H1 (cell line): ENCODE measurements around the gene MEGF11. TPM values are rescaled to one million over a fixed set of nuclear protein-coding genes. Genes with fewer than 3 reads are reported as not detected.
A peak's percentile ranks its signal among the peaks of the same experiment; 100 is the strongest.

Experiments used
- CTCF ChIA-PET: fragments of 300-600 bp; sonication (Branson Sonifier 250); formaldehyde crosslinking; loops from one replicate; lab custom pipeline; 2021; ENCODE audit not compliant: partially characterized antibody; lab: Charles Lee
- POLR2A ChIA-PET: fragments of 300-600 bp; sonication (Branson Sonifier 250); formaldehyde crosslinking; loops from one replicate; lab custom pipeline; 2021; ENCODE audit warnings: inconsistent platforms; ENCODE audit not compliant: partially characterized antibody; lab: Charles Lee
- DNase-seq, 2 experiments: peaks; one replicate each; pipeline versions ENCODE4 v3.0.0 to v3.0.0-alpha.2; 2010 to 2022; ENCODE audit warnings: low spot score in 2 of 2, low read depth in 1 of 2, mixed read lengths in 1 of 2
- FAIRE-seq: peaks from 2 replicates; lab custom pipeline; 2011; peaks lifted over from hg19 to GRCh38; lab: Jason Lieb, UNC
- H2AFZ ChIP-seq: 2 replicates; pipeline ENCODE4 v1.8.1; 2012; ENCODE audit warnings: low read length, inconsistent platforms
- H2AK5ac ChIP-seq: 2 replicates; pipeline ENCODE4 v1.6.1; 2013; ENCODE audit warnings: low read depth, low read length
- H2BK120ac ChIP-seq: replicated peaks from 2 replicates; pipeline ENCODE3; 2013; ENCODE audit warnings: low read depth, low read length, inconsistent platforms
- H2BK12ac ChIP-seq: 2 replicates; pipeline ENCODE4 v1.6.1; 2013; ENCODE audit warnings: low read depth, low read length
- H2BK15ac ChIP-seq: 2 replicates; pipeline ENCODE4 v1.6.1; 2013; ENCODE audit warnings: low read length
- H2BK20ac ChIP-seq: 2 replicates; pipeline ENCODE4 v1.6.1; 2013; ENCODE audit warnings: low read length
- H2BK5ac ChIP-seq: 2 replicates; pipeline ENCODE4 v1.6.1; 2013; ENCODE audit warnings: low read depth, low read length
- H3K14ac ChIP-seq: 2 replicates; pipeline ENCODE4 v1.6.1; 2013; ENCODE audit warnings: inconsistent platforms; ENCODE audit not compliant: insufficient read length
- H3K18ac ChIP-seq: 2 replicates; pipeline ENCODE4 v1.6.1; 2013; ENCODE audit warnings: low read length; ENCODE audit errors: extremely low read depth
- H3K23ac ChIP-seq: 2 replicates; pipeline ENCODE4 v1.6.1; 2013; ENCODE audit warnings: inconsistent platforms; ENCODE audit not compliant: insufficient read length
- H3K23me2 ChIP-seq: 2 replicates; pipeline ENCODE4 v1.6.1; 2013; ENCODE audit warnings: low read depth, low read length
- H3K27ac ChIP-seq: 2 replicates; pipeline ENCODE4 v1.6.1; 2011; ENCODE audit warnings: low read depth, low read length, inconsistent platforms
- H3K27me3 ChIP-seq, 4 experiments: replicated peaks in 1 of 4; 1 replicate in 1 of 4; 2 replicates in 3 of 4; pipeline versions ENCODE4 v1.6.1 to v1.8.1; 2011 to 2013; ENCODE audit warnings: low read length in 3 of 4, mild to moderate bottlenecking in 3 of 4, inconsistent platforms in 2 of 4, mixed read lengths in 2 of 4, moderate library complexity in 1 of 4; ENCODE audit not compliant: control insufficient read depth in 3 of 4, insufficient read depth in 3 of 4; ENCODE audit errors: extremely low read depth in 1 of 4
- H3K36me3 ChIP-seq, 4 experiments: 2 replicates each; pipeline versions ENCODE4 v1.6.1 to v1.8.1; 2011 to 2013; ENCODE audit warnings: mild to moderate bottlenecking in 4 of 4, low read length in 3 of 4, moderate library complexity in 2 of 4, control low read depth in 1 of 4, inconsistent platforms in 1 of 4; ENCODE audit not compliant: insufficient read depth in 4 of 4, control insufficient read depth in 2 of 4
- H3K4ac ChIP-seq: replicated peaks from 2 replicates; pipeline ENCODE3; 2013; ENCODE audit warnings: low read length, low read depth, mixed read lengths, inconsistent platforms; ENCODE audit not compliant: insufficient read length
- H3K4me1 ChIP-seq, 4 experiments: replicated peaks in 1 of 4; 1 replicate in 1 of 4; 2 replicates in 3 of 4; pipeline versions ENCODE4 v1.6.1 to v1.8.1; 2011 to 2013; ENCODE audit warnings: low read length in 3 of 4, inconsistent platforms in 2 of 4, mixed read lengths in 1 of 4; ENCODE audit not compliant: insufficient read depth in 4 of 4, control insufficient read depth in 3 of 4
- H3K4me2 ChIP-seq, 2 experiments: 2 replicates each; pipeline versions ENCODE4 v1.6.1 to v1.8.1; 2011 to 2013; ENCODE audit warnings: low read depth in 2 of 2, low read length in 2 of 2, control low read depth in 1 of 2, inconsistent platforms in 1 of 2, mild to moderate bottlenecking in 1 of 2; ENCODE audit not compliant: insufficient read depth in 1 of 2
- H3K4me3 ChIP-seq, 4 experiments: fragments of 200-600, 300-600 bp in 1 of 4; sonication (generic), shearing (Covaris generic), sonication (Bioruptor Twin) in 1 of 4; 2 replicates each; pipeline versions ENCODE4 v1.5.1 to v1.8.1; 2011 to 2016; ENCODE audit warnings: low read length in 4 of 4, low read depth in 3 of 4, control low read depth in 2 of 4, inconsistent platforms in 2 of 4, mild to moderate bottlenecking in 2 of 4, mixed read lengths in 1 of 4, moderate library complexity in 1 of 4; ENCODE audit not compliant: insufficient read depth in 2 of 4; ENCODE audit errors: extremely low read depth in 1 of 4
- H3K56ac ChIP-seq: replicated peaks from 2 replicates; pipeline ENCODE3; 2013; ENCODE audit warnings: low read depth, mild to moderate bottlenecking, mixed read lengths, low read length, inconsistent platforms; ENCODE audit not compliant: insufficient read length
- H3K79me1 ChIP-seq: 2 replicates; pipeline ENCODE4 v1.6.1; 2013; ENCODE audit warnings: low read depth, low read length, control low read depth
- H3K79me2 ChIP-seq, 2 experiments: 2 replicates each; pipeline versions ENCODE4 v1.6.1 to v1.8.1; 2012 to 2013; ENCODE audit warnings: low read length in 2 of 2, mild to moderate bottlenecking in 2 of 2, inconsistent platforms in 1 of 2; ENCODE audit not compliant: insufficient read depth in 2 of 2, control insufficient read depth in 1 of 2
- H3K9ac ChIP-seq, 4 experiments: replicated peaks in 1 of 4; 1 replicate in 1 of 4; 2 replicates in 3 of 4; pipeline versions ENCODE4 v1.6.1 to v1.8.1; 2011 to 2013; ENCODE audit warnings: low read depth in 3 of 4, low read length in 3 of 4, control low read depth in 2 of 4, mild to moderate bottlenecking in 2 of 4, moderate library complexity in 2 of 4, inconsistent platforms in 1 of 4; ENCODE audit errors: extremely low read depth in 1 of 4
- H3K9me3 ChIP-seq, 2 experiments: 2 replicates each; pipeline versions ENCODE4 v1.6.1 to v1.8.1; 2012 to 2013; ENCODE audit warnings: mild to moderate bottlenecking in 2 of 2, moderate library complexity in 2 of 2, control low read depth in 1 of 2, inconsistent platforms in 1 of 2, low read depth in 1 of 2, low read length in 1 of 2, mixed read lengths in 1 of 2; ENCODE audit not compliant: insufficient read depth in 2 of 2
- H4K20me1 ChIP-seq, 2 experiments: replicated peaks in 1 of 2; 2 replicates each; pipeline versions ENCODE3 to v1.8.1; 2011 to 2013; ENCODE audit warnings: inconsistent platforms in 2 of 2, low read length in 2 of 2, mild to moderate bottlenecking in 1 of 2; ENCODE audit not compliant: insufficient read depth in 2 of 2, control insufficient read depth in 1 of 2
- H4K5ac ChIP-seq: 2 replicates; pipeline ENCODE4 v1.6.1; 2013; ENCODE audit warnings: low read length, low read depth, mixed read lengths, inconsistent platforms; ENCODE audit not compliant: insufficient read length
- H4K8ac ChIP-seq: 2 replicates; pipeline ENCODE4 v1.8.0; 2013; ENCODE audit warnings: mild to moderate bottlenecking, moderate library complexity, low read length, inconsistent platforms; ENCODE audit not compliant: insufficient read depth; ENCODE audit errors: extremely low read depth
- H4K91ac ChIP-seq: replicated peaks from 2 replicates; pipeline ENCODE3; 2013; ENCODE audit warnings: low read length, mixed read lengths, inconsistent platforms; ENCODE audit not compliant: insufficient read length
- SAP30 ChIP-seq: fragments of 300-600 bp; sonication (generic); IDR thresholded peaks from 2 replicates; pipeline ENCODE4 v1.7.1; 2012; ENCODE audit warnings: low read length, moderate library complexity, mild to moderate bottlenecking, inconsistent platforms; ENCODE audit not compliant: insufficient read depth, insufficient replicate concordance
- WGBS, 2 experiments: shearing (Covaris generic) in 1 of 2; methylation state at CpG; one replicate each; pipeline versions ENCODE4 v1.1.6 to v1.1.7; 2013 to 2015; ENCODE audit warnings: low lambda C conversion rate in 2 of 2, mixed read lengths in 2 of 2, inconsistent platforms in 1 of 2, low coverage in 1 of 2, missing lambda C conversion rate in 1 of 2; ENCODE audit not compliant: insufficient replicate concordance in 2 of 2, insufficient coverage in 1 of 2, insufficient read length in 1 of 2; ENCODE audit errors: extremely low coverage in 1 of 2, missing lambda C conversion rate in 1 of 2; 5-methylcytosine and 5-hydroxymethylcytosine counted together
- polyA plus RNA-seq, 7 experiments: library from polyadenylated mRNA; depleted of rRNA in 3 of 7; stranded (reverse) in 5 of 7; unstranded in 2 of 7; fragments of >200 nt in 5 of 7; fragments of 200-250 nt in 2 of 7; gene quantifications; 1 replicate in 5 of 7; 2 replicates in 1 of 7; 4 replicates in 1 of 7; pipeline versions ENCODE4 v1.2.1 to v1.2.3, GENCODE V29; 2011 to 2013; ENCODE audit warnings: missing spikeins in 2 of 7, mixed read lengths in 2 of 7
- total RNA-seq: library from RNA; stranded (reverse); fragmentation: NEBNext Ultra II Directional; extraction: Animal tissue kit (Norgen Biotek cat#: 25700); gene quantifications from 2 replicates; pipeline ENCODE4 v1.2.1, GENCODE V29; 2021
- TF ChIP-seq, protein P1 (sequence below): IDR thresholded peaks from 2 replicates; pipeline ENCODE4 v1.6.1; 2011; ENCODE audit warnings: low read length, improper control_type of control experiment

The MEGF11 gene
- total and polyA plus RNA-seq, 2 of the 8 experiments (the other 6 are each of a cell fraction or from before 2014, with no cell fraction given): 4.4 to 4.8 TPM

GRCh38 chr15:66019826-66020398, 233.6 kb downstream of the MEGF11 start:
- WGBS, 2 experiments: 89% methylated on average over 10 of the region's 10 CpGs; no CpG with 5 or more reads in 1 of the 2 experiments
- Histone ChIP-seq H2BK120ac (no peak overlapping the region), H2AFZ (no peak overlapping the region), H4K20me1 (no peaks in the 10 kb centered on the region), H3K23me2 (no peaks in the 10 kb centered on the region), H3K14ac (no peak overlapping the region), H3K23ac (no peak overlapping the region), H2BK15ac (peak overlapping the region; percentile 48; the same call in 1 of the 2 replicates), H4K91ac (no peak overlapping the region), H3K9me3 (no peaks in the 10 kb centered on the region), H2BK20ac (peak overlapping the region; percentile 40; the same call in 1 of the 2 replicates), H3K4me1 (peaks cover 6 to 21% (median 14%) of the 10 kb centered on the region in 4 experiments; a peak in 6 of 7 replicates), H3K27me3 (no peaks in the 10 kb centered on the region), H3K4ac (no peak overlapping the region), H3K18ac (0 out of 2 replicates have a peak overlapping the region, but pooled peaks have one; percentile 26), H3K56ac (no peak overlapping the region), H2AK5ac (no peak overlapping the region), H3K9ac (no peak overlapping the region), H2BK5ac (no peak overlapping the region), H3K36me3 (no peaks in the 10 kb centered on the region)
- FAIRE-seq (no peak), DNase-seq (no peak)
- CTCF ChIA-PET: interaction anchor here (0.8 to 1.8 kb wide), 7 partner anchors 22 to 171 kb away, joined by 3 to 5 read pairs (median 3); no protein-coding TSS in a partner anchor
- TF ChIP-seq, protein P1, sequence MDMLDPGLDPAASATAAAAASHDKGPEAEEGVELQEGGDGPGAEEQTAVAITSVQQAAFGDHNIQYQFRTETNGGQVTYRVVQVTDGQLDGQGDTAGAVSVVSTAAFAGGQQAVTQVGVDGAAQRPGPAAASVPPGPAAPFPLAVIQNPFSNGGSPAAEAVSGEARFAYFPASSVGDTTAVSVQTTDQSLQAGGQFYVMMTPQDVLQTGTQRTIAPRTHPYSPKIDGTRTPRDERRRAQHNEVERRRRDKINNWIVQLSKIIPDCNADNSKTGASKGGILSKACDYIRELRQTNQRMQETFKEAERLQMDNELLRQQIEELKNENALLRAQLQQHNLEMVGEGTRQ: peak; percentile 51; the same call in 1 of the 2 replicates
- no peak for TF ChIP-seq SAP30
- TF ChIP-seq, all 59 proteins: peak for 1
- H3K79me2 ChIP-seq: no peaks in the 10 kb centered on the region
- H3K4me3 ChIP-seq: no peak overlapping the region
- no peaks in the 10 kb centered on the region for H3K79me1 ChIP-seq
- no peak overlapping the region for H3K4me2 ChIP-seq
- no peak overlapping the region for H3K27ac ChIP-seq
- H2BK12ac ChIP-seq: no peak overlapping the region; the same call in 1 of the 2 replicates
- POLR2A ChIA-PET: interaction anchor here (0.5 to 0.8 kb wide), 2 partner anchors 38 to 582 kb away, joined by 3 read pairs; no protein-coding TSS in a partner anchor
- H4K5ac ChIP-seq: no peak overlapping the region
- H4K8ac ChIP-seq: no peak overlapping the region
